Uterus (tissue), 4 donors: ENCODE data around the gene GFAP. TPM values are rescaled to one million over a fixed set of nuclear protein-coding genes. Genes with fewer than 3 reads are reported as not detected.

Experiments used
- DNase-seq, 2 donors: peaks; one replicate each; pipeline ENCODE4 v3.0.0-alpha.2; 2019 to 2020
- H3K27ac ChIP-seq, 2 donors: fragments of 200-600 bp; sonication (generic); 1 replicate in 1 of 2; 2 replicates in 1 of 2; pipeline ENCODE4 v1.5.1; 2016 to 2018
- H3K27me3 ChIP-seq, 2 donors: fragments of 200-600 bp; sonication (generic); one replicate each; pipeline ENCODE4 v1.5.1; 2018 to 2019; ENCODE audit warnings: control low read depth in 1 of 2
- H3K36me3 ChIP-seq, 2 donors: fragments of 200-600 bp; sonication (generic); one replicate each; pipeline ENCODE4 v1.5.1; 2019; ENCODE audit warnings: control low read depth in 1 of 2
- H3K4me1 ChIP-seq, 2 donors: fragments of 200-600 bp; sonication (generic); one replicate each; pipeline ENCODE4 v1.5.1; 2018 to 2019; ENCODE audit warnings: control low read depth in 1 of 2
- H3K4me3 ChIP-seq, 2 donors: fragments of 200-600 bp; sonication (generic); 1 replicate in 1 of 2; 2 replicates in 1 of 2; pipeline ENCODE4 v1.5.1; 2018 to 2019; ENCODE audit warnings: mild to moderate bottlenecking in 1 of 2
- H3K9me3 ChIP-seq, 2 donors: fragments of 200-600 bp; sonication (generic); one replicate each; pipeline ENCODE4 v1.5.1; 2019; ENCODE audit warnings: control low read depth in 1 of 2
- CTCF ChIP-seq, 4 experiments: fragments of 200-600 bp in 2 of 4; fragments of 450-650 bp in 2 of 4; sonication (generic) in 2 of 4; IDR thresholded peaks; one replicate each; pipeline ENCODE4 v1.5.1; 2016 to 2019; ENCODE audit warnings: antibody characterized with exemption in 4 of 4, mild to moderate bottlenecking in 2 of 4, moderate library complexity in 1 of 4
- POLR2A ChIP-seq, 2 donors: fragments of 450-650 bp; IDR thresholded peaks; one replicate each; pipeline ENCODE4 v1.6.1; 2016; ENCODE audit warnings: antibody characterized with exemption in 2 of 2, mild to moderate bottlenecking in 1 of 2, moderate library complexity in 1 of 2
- intact Hi-C: fragments of 100-400 bp; cut with DNase I; formaldehyde crosslinking; loops from one replicate; pipeline ENCODE4 v1.15.1; 2023; ENCODE audit warnings: low total_unique reads
- total RNA-seq, 4 donors: library from RNA; depleted of rRNA in 3 of 4; stranded (reverse); fragments of >200 nt in 3 of 4; gene quantifications; one replicate each; pipeline versions ENCODE4 v1.1.0 to v1.2.4, GENCODE V29; 2014 to 2023
- donor health status: DM: yes; HTN: yes; CAD: no.

Gene GFAP
- 1 to 10 TPM in 1 of 4 donors, not detected in 3; 3.7 TPM for total RNA-seq

DNA sequence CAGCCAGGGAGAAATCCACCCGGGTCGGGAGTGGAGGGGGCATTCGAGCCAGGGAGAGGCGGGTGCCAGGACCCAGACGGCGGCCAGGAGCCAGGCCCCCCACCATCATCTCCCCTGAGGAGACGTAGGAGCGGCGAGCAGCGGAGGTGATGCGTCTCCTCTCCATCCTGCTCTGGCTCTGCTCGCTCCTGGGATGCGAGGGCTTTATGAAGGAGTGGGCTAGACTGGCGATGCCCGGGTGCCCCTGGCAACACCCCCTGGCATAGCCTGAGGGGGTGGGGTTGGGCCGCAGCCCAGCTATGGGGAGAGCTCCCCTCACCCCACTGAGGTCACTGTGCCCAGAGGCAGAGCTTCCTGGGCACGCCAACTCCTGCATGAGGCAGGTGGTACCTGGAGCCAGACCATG is at the start of gene GFAP:
Gene GFAP, minus strand, starts transcription at position 180 of the 406 bp plus-strand sequence. Its CDS starts 14 bp downstream, at position 166.
- no peak for DNase-seq
- Histone ChIP-seq H3K27me3 (no peaks in the 10 kb centered on the region), H3K36me3 (no peaks in the 10 kb centered on the region), H3K27ac (peak within 1 kb of the TSS; percentile 26 to 55), H3K4me1 (peaks cover 0 to 4% of the 10 kb centered on the region in 2 donors), H3K4me3 (no peak within 1 kb of the TSS), H3K9me3 (no peaks in the 10 kb centered on the region)
- TF ChIP-seq CTCF (IDR thresholded peaks at IDR 0.05) (no peak), POLR2A (IDR thresholded peaks at IDR 0.05) (no peak)
- intact Hi-C loops = loop anchor here (10.0 kb wide), 1 partner anchor 179 kb away; no protein-coding TSS in a partner anchor

- H3K27ac ChIP-seq = no peak overlapping the region
- H3K4me3 ChIP-seq = no peak overlapping the region
- H3K27me3 ChIP-seq = peaks cover 14 to 16% of the 10 kb centered on the region in 2 donors
- no peaks in the 10 kb centered on the region for H3K9me3 ChIP-seq
- no peaks in the 10 kb centered on the region for H3K36me3 ChIP-seq
- H3K4me1 ChIP-seq = peaks cover 0 to 9% of the 10 kb centered on the region in 2 donors
- TF ChIP-seq POLR2A (IDR thresholded peaks at IDR 0.05) (no peak), CTCF (IDR thresholded peaks at IDR 0.05) (no peak)
- DNase-seq = no peak
- intact Hi-C loops = no loop called here
These were observed 46.6 kb upstream of the GFAP start for GRCh38 chr17:44961921-44962350.

GRCh38 chr17:44960691-44961090 is 45.4 kb upstream of the GFAP start:
- Histone ChIP-seq H3K4me3 (no peak overlapping the region), H3K36me3 (no peaks in the 10 kb centered on the region), H3K27ac (no peak overlapping the region), H3K9me3 (no peaks in the 10 kb centered on the region), H3K27me3 (peaks cover 1 to 4% of the 10 kb centered on the region in 2 donors), H3K4me1 (peaks cover 0 to 8% of the 10 kb centered on the region in 2 donors)
- no peak for DNase-seq
- TF ChIP-seq POLR2A (IDR thresholded peaks at IDR 0.05) (no peak), CTCF (IDR thresholded peaks at IDR 0.05) (no peak)
- intact Hi-C loops = no loop called here

DNA sequence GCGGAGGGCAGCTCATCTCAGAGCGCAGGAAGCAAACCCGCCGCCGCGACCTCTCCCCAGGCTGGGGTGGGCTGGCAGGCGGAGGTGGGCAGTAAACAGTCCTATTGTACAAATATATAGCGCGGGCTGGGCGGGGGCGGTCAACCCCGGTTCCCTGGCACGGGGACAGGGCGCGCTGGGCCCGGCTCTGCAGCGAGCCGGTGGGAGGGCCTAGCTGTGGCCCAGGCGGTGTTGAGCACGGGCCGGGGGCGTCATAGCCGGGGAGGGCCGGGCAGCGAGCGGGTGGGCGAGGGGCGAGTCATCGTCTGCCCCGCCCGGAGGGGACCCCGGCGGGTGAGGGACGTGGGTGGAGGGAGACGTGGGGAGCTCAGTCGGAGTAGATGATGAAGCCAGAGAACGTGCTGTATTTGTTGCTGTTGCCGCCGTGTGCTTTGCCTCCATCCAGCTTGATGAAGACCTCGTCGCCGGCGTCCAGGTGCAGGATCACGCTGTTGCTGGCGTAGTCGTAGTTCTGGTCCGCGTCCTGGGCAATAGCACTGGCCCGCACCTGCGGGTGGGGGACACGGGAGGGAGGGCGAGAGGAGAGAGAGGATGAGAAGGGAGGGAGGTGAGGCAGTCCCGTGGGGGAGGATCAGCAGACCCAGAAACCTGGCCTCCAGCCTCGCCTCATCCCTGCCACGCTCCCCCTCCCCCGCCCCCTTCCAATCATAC is 44.7 kb upstream of the GFAP start:
- intact Hi-C loops = no loop called here
- TF ChIP-seq POLR2A (IDR thresholded peaks at IDR 0.05) = no peak
- TF ChIP-seq CTCF (IDR thresholded peaks at IDR 0.05) = no peak
- no peaks in the 10 kb centered on the region for H3K9me3 ChIP-seq
- peak in 1 of 2 donors; percentile 56 for DNase-seq
- H3K36me3 ChIP-seq = no peaks in the 10 kb centered on the region
- H3K27me3 ChIP-seq = no peaks in the 10 kb centered on the region
- H3K4me3 ChIP-seq = peak overlapping the region in 1 of 2 donors; percentile 7
- H3K4me1 ChIP-seq = peaks cover 0 to 8% of the 10 kb centered on the region in 2 donors
- H3K27ac ChIP-seq = peak overlapping the region; percentile 9 to 27
